ENCODE results near the gene FGFRL1.

FGFRL1 gene

DNA sequence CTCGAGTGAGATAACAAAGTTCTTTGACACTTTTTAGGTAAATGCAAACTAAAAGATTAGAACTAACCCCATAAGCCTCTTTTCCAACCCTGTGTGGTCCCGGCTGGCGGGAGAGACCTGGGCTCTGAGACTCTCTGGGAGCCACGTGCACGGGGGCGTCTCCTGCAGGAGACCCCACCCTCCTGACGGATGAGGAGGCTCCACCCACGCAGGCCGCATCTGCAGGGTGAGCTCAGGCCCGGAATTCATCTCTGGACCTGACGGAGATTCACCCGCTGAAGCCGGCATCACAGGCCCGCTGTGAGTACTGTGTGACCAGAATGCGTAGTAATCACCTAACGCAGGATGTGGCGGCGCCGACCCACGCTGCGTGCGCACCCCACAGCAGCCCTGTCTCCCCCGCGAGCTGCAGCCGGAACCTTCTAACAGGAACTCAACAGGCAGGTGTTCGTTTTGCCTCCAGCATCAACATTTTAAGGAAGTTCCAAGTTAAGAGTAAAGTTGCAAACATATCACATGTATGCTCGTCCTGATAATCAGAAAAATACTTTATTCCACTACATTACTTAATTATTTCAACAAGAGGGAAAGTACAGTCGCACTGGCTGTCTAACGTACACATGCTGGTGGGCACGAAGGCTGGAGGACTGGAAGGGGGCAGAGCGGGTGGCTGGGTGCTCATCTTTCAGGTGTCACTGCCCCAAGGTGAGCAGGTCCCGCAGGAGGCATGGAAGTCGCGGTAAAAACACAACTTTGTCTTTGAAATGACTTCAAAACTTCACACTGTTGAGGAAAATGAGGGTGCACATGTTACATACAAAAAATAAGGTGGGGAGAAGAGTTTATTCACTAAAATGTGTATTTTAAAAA, 44.5 kb downstream of the FGFRL1 start:
- H3K36me3 ChIP-seq (ENCODE audit: insufficient read depth, low read length) = no peaks in the 10 kb centered on the region
- H3K9me3 ChIP-seq (ENCODE audit: control insufficient read depth, insufficient read depth, low read length) = no peaks in the 10 kb centered on the region
- H3K9ac ChIP-seq (ENCODE audit: low read depth, low read length) = no peak overlapping the region; the same call in 1 of the 2 replicates
- no peaks in the 10 kb centered on the region for H3K4me1 ChIP-seq (ENCODE audit: insufficient read depth, low read length)

DNA sequence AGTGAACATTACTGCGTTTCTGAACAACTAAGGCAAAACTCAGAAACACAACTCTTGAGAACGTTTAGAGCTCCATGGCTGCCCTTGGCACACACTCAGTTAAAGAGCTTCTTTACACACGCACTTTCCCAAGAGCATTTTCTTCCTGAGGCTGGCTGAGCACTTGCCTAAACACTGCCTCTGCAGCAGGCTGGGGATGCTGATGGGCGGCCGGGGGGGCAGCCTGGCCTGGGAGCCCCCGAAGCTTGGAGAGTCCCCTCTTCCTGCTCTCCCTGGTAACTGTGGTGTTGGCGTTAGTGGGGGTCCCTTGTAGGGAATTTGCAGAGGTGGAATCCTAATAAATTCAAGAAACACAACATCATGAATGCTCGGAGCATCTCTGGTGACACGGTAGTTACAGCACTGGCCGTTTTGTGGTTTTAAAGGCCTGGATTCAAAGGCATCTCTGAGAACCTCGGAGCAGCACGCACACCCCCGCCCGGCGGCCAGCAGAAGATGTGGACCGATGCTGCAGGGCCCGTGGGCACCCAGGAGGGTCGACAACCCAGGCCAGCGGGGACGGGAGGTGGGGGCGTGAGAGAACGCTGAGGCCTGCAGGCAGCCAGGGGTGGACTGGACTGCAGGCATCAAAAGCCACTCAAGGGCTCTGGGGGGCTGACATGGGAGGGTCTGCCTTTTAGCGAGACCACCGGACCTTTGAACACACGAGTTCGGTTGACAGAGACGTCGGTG, 45.4 kb downstream of the FGFRL1 start:
- Histone ChIP-seq H3K9ac (ENCODE audit: low read depth, low read length) (no peak overlapping the region), H3K4me1 (ENCODE audit: insufficient read depth, low read length) (no peaks in the 10 kb centered on the region), H3K36me3 (ENCODE audit: insufficient read depth, low read length) (no peaks in the 10 kb centered on the region), H3K9me3 (ENCODE audit: control insufficient read depth, insufficient read depth, low read length) (no peaks in the 10 kb centered on the region)

DNA sequence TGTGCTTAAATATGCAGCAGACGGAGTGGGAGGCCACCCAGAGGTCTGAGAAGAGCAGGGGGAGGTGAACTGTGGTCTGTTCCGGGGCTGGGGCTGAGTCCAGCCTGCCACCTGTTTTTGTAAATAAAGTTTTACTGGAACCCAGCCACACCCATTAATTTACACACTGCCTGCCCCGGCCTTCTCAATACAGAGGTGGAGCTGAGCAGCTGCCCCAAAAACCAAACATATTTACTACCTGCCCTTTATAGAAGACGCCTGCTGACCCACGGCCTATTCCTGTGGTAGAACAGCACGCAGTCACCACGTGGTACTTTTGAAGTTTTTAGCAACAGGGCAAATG, 45.9 kb downstream of the FGFRL1 start:
- no peak overlapping the region for H3K9ac ChIP-seq (ENCODE audit: low read depth, low read length)
- H3K9me3 ChIP-seq (ENCODE audit: control insufficient read depth, insufficient read depth, low read length) = no peaks in the 10 kb centered on the region
- H3K4me1 ChIP-seq (ENCODE audit: insufficient read depth, low read length) = no peaks in the 10 kb centered on the region
- H3K36me3 ChIP-seq (ENCODE audit: insufficient read depth, low read length) = no peaks in the 10 kb centered on the region

DNA sequence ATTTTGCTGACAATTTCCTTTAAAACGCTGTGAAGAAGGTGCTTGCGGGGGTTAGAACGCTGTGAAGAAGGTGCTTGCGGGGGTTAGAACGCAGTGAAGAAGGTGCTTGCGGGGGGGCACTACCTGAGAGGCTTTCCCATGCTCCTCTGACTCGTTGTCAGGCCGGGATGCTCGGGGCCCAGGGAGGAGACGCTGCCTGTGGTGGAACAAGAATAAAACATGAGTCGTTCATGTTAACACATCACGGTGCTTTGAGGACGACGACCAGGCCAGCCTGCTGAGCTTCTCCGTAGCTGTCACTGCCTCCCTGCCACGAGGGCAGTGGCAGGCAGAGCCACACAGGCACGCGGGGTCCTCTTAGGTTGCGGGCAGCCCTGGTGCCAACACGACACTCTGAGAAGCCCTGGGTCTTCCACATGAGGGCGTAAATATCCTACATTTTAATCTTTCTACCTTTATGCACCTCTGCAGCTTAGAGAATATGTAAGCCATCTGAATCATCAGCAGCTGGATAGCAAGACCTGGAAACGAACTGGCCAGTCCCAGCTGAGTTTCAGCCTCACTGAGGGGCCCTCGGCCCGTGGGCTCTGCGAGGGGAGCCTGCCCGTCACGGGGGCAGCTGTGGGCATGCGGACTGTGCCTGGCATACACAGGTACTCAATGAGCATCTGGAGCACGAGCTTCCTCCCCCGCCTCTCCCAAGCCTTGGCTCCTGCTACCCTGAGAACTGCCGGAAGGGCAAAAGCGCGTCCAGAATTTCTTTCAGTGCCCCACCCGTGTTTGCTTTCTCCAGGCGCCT, 47.0 kb downstream of the FGFRL1 start:
- H3K9me3 ChIP-seq (ENCODE audit: control insufficient read depth, insufficient read depth, low read length) = no peaks in the 10 kb centered on the region
- no peaks in the 10 kb centered on the region for H3K36me3 ChIP-seq (ENCODE audit: insufficient read depth, low read length)
- H3K4me1 ChIP-seq (ENCODE audit: insufficient read depth, low read length) = no peaks in the 10 kb centered on the region
- H3K9ac ChIP-seq (ENCODE audit: low read depth, low read length) = no peak overlapping the region

DNA sequence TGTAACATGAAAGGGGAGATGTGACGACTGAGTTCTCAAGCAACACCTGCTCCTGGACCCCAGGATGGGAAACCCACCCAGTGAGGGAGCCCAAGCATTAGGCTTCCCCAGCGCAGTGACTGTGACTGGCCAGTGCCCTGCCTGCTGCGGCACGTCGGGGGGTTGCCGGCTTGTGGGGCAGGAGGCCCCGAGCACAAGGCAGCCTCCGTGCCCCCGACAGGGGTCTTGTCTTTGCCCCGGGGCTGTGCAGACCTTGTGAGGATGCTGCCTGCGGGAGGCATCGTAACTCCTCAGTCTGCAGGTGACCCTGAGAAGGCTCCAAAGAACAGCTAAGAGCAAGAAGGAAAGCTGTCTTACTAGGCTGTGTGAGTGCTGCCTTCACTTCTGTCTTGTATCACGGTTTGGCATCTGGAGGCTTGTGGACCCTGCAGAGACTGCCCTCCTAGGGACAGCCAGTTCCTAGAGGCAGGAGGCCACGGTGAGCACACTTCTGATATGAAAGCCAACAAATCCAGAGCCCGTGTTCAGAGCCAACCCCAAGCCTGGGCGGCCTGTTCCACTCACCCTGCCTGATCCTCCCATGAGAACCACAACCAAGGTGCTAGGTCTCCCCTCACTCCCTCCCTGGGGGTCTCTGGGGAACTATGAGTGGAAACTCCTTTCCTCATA, 47.7 kb downstream of the FGFRL1 start:
- no peak overlapping the region for H3K9ac ChIP-seq (ENCODE audit: low read depth, low read length)
- H3K9me3 ChIP-seq (ENCODE audit: control insufficient read depth, insufficient read depth, low read length) = no peaks in the 10 kb centered on the region
- no peaks in the 10 kb centered on the region for H3K4me1 ChIP-seq (ENCODE audit: insufficient read depth, low read length)
- H3K36me3 ChIP-seq (ENCODE audit: insufficient read depth, low read length) = no peaks in the 10 kb centered on the region

DNA sequence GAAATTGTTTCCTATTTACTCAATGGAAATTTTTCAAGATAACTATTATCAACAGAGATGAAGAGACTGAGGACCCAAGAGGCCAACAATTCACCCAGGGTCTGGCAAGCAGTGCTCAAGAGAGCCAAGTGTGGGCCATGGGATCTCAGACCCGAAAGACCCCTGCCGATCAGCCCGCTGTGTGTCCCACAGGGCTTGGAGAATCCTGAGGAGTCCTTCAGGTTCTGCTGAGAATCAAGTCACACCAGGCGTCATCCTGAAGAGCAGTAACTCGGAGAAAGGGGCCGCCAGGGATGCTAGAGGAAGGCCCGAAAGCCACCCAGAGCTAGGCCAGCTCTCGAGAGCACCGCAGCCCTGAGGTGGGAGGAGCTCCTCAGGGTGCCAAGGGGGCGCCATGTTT, 48.7 kb downstream of the FGFRL1 start:
- Histone ChIP-seq H3K9me3 (ENCODE audit: control insufficient read depth, insufficient read depth, low read length) (no peaks in the 10 kb centered on the region), H3K4me1 (ENCODE audit: insufficient read depth, low read length) (no peaks in the 10 kb centered on the region), H3K36me3 (ENCODE audit: insufficient read depth, low read length) (no peaks in the 10 kb centered on the region), H3K9ac (ENCODE audit: low read depth, low read length) (no peak overlapping the region)

DNA sequence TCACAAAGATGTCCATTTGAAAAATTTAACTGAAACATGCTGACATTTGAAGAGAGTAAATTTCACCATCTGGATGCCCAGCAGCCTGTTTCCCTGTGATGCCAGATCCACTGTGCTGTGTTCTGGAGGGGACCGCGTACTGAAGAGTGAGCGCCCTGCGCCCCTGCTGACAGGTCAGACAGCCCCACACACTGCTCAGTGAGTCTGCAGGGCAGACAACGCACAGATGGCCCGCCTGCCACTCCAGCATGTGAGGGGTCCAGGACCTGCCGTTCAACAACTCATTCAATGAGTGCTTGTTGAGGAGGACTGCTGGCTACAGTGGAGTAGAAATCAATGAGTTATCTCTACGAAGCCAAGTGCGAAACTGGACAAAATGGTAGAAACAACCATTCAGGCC, 49.2 kb downstream of the FGFRL1 start:
- Histone ChIP-seq H3K9me3 (ENCODE audit: control insufficient read depth, insufficient read depth, low read length) (no peaks in the 10 kb centered on the region), H3K36me3 (ENCODE audit: insufficient read depth, low read length) (no peaks in the 10 kb centered on the region), H3K4me1 (ENCODE audit: insufficient read depth, low read length) (no peaks in the 10 kb centered on the region), H3K9ac (ENCODE audit: low read depth, low read length) (no peak overlapping the region)

DNA sequence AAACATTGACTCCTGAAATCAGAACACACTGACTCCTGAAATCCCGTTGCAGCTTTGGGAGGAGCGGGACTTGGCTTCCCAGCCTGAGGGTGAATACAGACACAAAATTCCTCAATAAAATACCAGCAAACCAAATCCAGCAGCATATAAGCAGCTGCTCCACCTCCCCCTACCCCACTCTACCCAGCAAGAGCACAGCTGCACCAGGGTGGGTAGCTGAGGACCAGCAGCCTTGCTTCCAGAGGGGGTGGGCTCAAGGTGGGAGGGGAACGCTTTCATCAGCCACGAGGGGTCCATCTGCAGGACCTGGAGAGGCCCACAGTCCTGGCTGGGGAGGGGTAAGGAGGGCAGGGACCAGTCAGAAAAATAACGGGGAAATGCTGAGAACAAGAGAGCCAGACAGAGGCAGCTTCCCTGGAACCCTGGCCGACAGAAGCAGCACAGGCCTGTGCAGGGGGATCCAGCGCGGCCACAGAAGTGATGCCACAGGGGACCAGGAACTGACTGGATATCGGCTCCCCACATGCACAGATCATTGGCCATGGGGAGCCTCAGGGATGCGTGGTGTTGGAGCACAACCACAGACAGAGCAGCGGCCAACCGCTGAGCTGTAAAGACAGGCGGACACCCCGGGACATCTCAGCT, 49.8 kb downstream of the FGFRL1 start:
- Histone ChIP-seq H3K4me1 (ENCODE audit: insufficient read depth, low read length) (no peaks in the 10 kb centered on the region), H3K9ac (ENCODE audit: low read depth, low read length) (no peak overlapping the region), H3K9me3 (ENCODE audit: control insufficient read depth, insufficient read depth, low read length) (no peaks in the 10 kb centered on the region), H3K36me3 (ENCODE audit: insufficient read depth, low read length) (no peaks in the 10 kb centered on the region)

DNA sequence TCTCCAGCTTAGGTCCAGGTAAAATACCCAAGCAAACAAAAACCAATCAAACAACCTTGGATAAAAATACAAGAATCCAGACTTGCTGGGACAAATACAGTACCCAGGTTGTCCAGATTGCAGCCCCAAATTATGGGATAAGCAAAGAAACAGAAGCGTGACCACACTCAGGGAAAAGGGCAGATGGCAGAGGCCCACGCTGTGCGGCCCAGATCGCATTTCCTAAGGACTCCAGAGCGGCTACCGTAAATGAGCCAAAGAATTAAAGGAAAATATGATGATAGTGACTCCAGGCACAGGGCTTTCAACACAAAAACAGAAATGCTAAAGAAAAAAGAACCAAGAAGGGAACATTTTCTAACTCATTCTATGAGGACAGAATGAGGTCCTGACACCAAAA, 50.3 kb downstream of the FGFRL1 start:
- no peaks in the 10 kb centered on the region for H3K9me3 ChIP-seq (ENCODE audit: control insufficient read depth, insufficient read depth, low read length)
- H3K9ac ChIP-seq (ENCODE audit: low read depth, low read length) = no peak overlapping the region
- no peaks in the 10 kb centered on the region for H3K4me1 ChIP-seq (ENCODE audit: insufficient read depth, low read length)
- H3K36me3 ChIP-seq (ENCODE audit: insufficient read depth, low read length) = no peaks in the 10 kb centered on the region

DNA sequence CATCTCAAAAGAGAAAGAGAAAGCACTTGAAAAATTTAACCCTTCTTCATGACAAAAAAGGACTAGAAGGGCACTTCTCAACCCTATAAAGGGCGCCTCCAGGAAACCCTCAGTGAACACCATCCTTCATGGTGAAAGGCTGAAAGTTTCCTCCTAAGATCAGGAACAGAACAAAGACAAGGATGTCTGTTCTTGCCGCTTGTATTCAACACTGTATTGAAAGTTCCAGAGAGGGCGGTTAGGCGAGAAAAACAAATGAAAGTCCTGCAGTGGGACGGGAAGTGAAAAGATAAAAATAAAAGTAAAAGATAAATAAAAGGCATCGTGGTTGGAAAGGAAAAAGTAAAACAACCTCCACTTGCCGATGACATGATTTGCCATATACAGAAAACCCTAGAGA, 51.0 kb downstream of the FGFRL1 start:
- no peak overlapping the region for H3K9ac ChIP-seq (ENCODE audit: low read depth, low read length)
- no peaks in the 10 kb centered on the region for H3K36me3 ChIP-seq (ENCODE audit: insufficient read depth, low read length)
- H3K9me3 ChIP-seq (ENCODE audit: control insufficient read depth, insufficient read depth, low read length) = no peaks in the 10 kb centered on the region
- no peaks in the 10 kb centered on the region for H3K4me1 ChIP-seq (ENCODE audit: insufficient read depth, low read length)

DNA sequence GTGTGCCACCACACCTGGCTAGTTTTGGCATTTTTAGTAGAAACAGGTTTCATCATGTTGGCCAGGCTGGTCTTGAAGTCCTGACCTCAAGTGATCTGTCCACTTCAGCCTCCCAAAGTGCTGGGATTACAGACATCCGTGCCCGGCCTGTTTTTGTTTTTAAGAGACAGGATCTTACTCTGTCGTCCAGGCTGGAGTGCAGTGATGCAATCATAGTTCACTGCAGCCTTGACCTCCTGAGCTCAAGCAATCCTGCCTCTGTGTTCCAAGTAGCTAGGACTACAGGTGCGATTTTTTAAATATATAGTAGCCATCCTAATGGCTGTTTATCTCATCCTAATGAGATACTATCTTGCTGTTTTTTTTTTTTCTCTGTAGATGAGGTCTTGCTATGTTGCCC, 54.3 kb downstream of the FGFRL1 start:
- no peaks in the 10 kb centered on the region for H3K4me1 ChIP-seq (ENCODE audit: insufficient read depth, low read length)
- H3K36me3 ChIP-seq (ENCODE audit: insufficient read depth, low read length) = no peaks in the 10 kb centered on the region
- H3K9me3 ChIP-seq (ENCODE audit: control insufficient read depth, insufficient read depth, low read length) = no peaks in the 10 kb centered on the region
- H3K9ac ChIP-seq (ENCODE audit: low read depth, low read length) = no peak overlapping the region

DNA sequence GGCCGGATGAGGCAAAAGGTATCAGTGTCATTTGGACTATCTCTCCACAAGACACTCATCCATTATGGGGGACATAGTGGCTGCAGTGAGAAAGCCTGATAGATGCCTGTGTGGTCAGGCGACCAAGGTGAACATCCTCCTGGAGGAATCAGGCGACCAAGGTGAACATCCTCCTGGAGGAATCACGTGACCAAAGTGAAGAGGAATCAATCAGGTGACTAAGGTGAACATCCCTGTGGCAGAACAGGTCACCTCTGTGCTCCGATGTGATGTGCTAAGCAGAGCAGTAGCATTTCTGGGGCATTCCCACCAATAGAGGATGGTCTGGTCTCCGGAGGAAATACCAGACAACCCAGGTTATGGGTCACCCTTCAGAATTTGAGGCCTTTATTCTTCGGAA, 58.0 kb downstream of the FGFRL1 start:
- Histone ChIP-seq H3K9ac (ENCODE audit: low read depth, low read length) (no peak overlapping the region), H3K9me3 (ENCODE audit: control insufficient read depth, insufficient read depth, low read length) (peaks cover 4% of the 10 kb centered on the region; the same call in 1 of the 2 replicates), H3K4me1 (ENCODE audit: insufficient read depth, low read length) (no peaks in the 10 kb centered on the region), H3K36me3 (ENCODE audit: insufficient read depth, low read length) (no peaks in the 10 kb centered on the region)

DNA sequence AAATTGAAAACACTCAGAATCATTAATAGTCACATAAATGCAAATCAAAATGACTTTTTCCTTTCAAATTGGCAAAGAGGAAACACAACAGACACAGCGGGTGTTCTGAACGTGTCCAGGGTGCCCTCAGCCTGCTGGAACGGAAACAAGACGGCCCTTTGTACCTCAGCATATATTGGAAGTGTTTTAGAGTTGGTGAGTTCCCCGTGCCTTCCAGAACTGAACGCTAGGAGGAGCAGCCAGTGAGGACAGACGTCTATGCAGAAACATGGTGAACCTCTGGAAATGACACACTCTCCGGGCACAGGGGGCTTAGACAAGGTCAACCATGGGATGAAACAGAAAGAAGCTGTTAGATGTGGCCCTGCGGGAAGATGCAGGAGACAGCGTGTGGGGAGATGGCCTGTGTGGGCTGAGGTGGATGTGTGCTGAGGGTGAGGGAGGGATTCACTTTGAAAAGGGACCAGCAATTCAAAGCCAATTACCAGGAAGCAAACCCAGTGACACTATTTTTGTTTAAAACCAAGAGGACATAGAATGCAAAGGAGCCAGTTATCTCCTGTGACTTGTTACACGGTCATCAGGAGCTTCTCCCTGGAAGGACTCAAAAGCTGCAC, 61.5 kb downstream of the FGFRL1 start:
- Histone ChIP-seq H3K36me3 (ENCODE audit: insufficient read depth, low read length) (no peaks in the 10 kb centered on the region), H3K4me1 (ENCODE audit: insufficient read depth, low read length) (no peaks in the 10 kb centered on the region), H3K9ac (ENCODE audit: low read depth, low read length) (no peak overlapping the region), H3K9me3 (ENCODE audit: control insufficient read depth, insufficient read depth, low read length) (peaks cover 4% of the 10 kb centered on the region; the same call in 1 of the 2 replicates)
